NCI-H226 (cell line): ENCODE results near the gene ENG.
"Not testable (repeated sequence)": the region's sequence is repeated elsewhere in the genome, so short reads cannot be mapped to it uniquely, and the experiment has no call there.

ENCODE experiments used
- DNase-seq: peaks from one replicate; pipeline ENCODE4 v3.0.0-alpha.2; 2015

ENG gene

GRCh38 chr9:127838375-127839078, 15.9 kb downstream of the ENG start:
- peak; percentile 94 for DNase-seq

- DNase-seq, result no peak
Measured at GRCh38 chr9:127837346-127837745, 17.1 kb downstream of the ENG start.

- DNase-seq, result not testable (repeated sequence)
Measured at GRCh38 chr9:127836561-127836960, 17.9 kb downstream of the ENG start.

GRCh38 chr9:127835991-127836516, 18.4 kb downstream of the ENG start:
- DNase-seq, result no peak

- no peak for DNase-seq
Measured at GRCh38 chr9:127833555-127833954, 20.9 kb downstream of the ENG start.

- DNase-seq, result no peak
Measured at GRCh38 chr9:127832248-127832647, 22.2 kb downstream of the ENG start.

GRCh38 chr9:127829205-127829906, 25.1 kb downstream of the ENG start:
- no peak for DNase-seq

- no peak for DNase-seq
Measured at GRCh38 chr9:127828262-127829031, 26.0 kb downstream of the ENG start.

GRCh38 chr9:127826253-127826913, 28.1 kb downstream of the ENG start:
- DNase-seq, result no peak

GRCh38 chr9:127825319-127826051, 29.0 kb downstream of the ENG start:
- no peak for DNase-seq

GRCh38 chr9:127822108-127822507, 32.4 kb downstream of the ENG start:
- DNase-seq, result no peak

- no peak for DNase-seq
Measured at GRCh38 chr9:127818574-127818973, 35.9 kb downstream of the ENG start.

GRCh38 chr9:127817881-127818434, 36.5 kb downstream of the ENG start:
- DNase-seq, result no peak

GRCh38 chr9:127816728-127817127, 37.7 kb downstream of the ENG start:
- no peak for DNase-seq

GRCh38 chr9:127816362-127816725, 38.1 kb downstream of the ENG start:
- DNase-seq, result peak; percentile 30

GRCh38 chr9:127815512-127816361, 38.7 kb downstream of the ENG start:
- no peak for DNase-seq

GRCh38 chr9:127814619-127815511, 39.6 kb downstream of the ENG start:
- no peak for DNase-seq

- DNase-seq, result no peak
Measured at GRCh38 chr9:127813686-127814226, 40.7 kb downstream of the ENG start.

GRCh38 chr9:127812936-127813675, 41.4 kb downstream of the ENG start:
- no peak for DNase-seq
